ENCODE measurements around the gene TFCP2L1.

DNA sequence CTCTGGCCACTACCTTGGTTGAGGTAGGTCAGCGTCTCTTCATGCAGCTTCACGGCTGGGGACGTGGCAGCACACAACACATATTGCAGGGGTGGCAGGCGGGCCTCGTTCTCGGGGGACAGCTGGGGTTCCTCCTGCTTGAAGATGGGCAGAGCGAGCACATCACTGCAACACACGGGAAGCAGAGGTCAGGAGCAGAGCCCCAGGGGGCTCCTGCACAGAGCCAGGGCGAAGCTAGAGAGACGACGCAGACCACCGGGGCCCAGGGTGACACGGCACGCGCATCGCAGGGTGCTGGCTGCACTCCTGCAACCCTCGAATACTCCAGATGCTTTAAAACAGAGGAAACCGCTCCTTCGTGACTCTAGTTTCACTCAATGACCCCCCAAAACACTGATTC is 3.9 kb downstream of the TFCP2L1 start:
- TF ChIP-seq, protein P1, sequence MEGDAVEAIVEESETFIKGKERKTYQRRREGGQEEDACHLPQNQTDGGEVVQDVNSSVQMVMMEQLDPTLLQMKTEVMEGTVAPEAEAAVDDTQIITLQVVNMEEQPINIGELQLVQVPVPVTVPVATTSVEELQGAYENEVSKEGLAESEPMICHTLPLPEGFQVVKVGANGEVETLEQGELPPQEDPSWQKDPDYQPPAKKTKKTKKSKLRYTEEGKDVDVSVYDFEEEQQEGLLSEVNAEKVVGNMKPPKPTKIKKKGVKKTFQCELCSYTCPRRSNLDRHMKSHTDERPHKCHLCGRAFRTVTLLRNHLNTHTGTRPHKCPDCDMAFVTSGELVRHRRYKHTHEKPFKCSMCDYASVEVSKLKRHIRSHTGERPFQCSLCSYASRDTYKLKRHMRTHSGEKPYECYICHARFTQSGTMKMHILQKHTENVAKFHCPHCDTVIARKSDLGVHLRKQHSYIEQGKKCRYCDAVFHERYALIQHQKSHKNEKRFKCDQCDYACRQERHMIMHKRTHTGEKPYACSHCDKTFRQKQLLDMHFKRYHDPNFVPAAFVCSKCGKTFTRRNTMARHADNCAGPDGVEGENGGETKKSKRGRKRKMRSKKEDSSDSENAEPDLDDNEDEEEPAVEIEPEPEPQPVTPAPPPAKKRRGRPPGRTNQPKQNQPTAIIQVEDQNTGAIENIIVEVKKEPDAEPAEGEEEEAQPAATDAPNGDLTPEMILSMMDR (IDR thresholded peaks at IDR 0.05), result no peak
- TF ChIP-seq ZNF121 (CRISPR knock-in tag; IDR thresholded peaks at IDR 0.05) (no peak), FOXP1 (CRISPR knock-in tag; IDR thresholded peaks at IDR 0.05; ENCODE audit: borderline replicate concordance) (no peak), HMGA2 (CRISPR knock-in tag; IDR thresholded peaks at IDR 0.05) (no peak), NR1H2 (CRISPR knock-in tag; IDR thresholded peaks at IDR 0.05) (no peak), KAT7 (CRISPR knock-in tag; IDR thresholded peaks at IDR 0.05; ENCODE audit: borderline replicate concordance) (no peak), ESRRA (CRISPR knock-in tag; IDR thresholded peaks at IDR 0.05; ENCODE audit: borderline replicate concordance) (no peak)
- TF ChIP-seq, protein P2, sequence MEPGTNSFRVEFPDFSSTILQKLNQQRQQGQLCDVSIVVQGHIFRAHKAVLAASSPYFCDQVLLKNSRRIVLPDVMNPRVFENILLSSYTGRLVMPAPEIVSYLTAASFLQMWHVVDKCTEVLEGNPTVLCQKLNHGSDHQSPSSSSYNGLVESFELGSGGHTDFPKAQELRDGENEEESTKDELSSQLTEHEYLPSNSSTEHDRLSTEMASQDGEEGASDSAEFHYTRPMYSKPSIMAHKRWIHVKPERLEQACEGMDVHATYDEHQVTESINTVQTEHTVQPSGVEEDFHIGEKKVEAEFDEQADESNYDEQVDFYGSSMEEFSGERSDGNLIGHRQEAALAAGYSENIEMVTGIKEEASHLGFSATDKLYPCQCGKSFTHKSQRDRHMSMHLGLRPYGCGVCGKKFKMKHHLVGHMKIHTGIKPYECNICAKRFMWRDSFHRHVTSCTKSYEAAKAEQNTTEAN (CRISPR knock-in tag; IDR thresholded peaks at IDR 0.05), result no peak
- TF ChIP-seq, protein P3, sequence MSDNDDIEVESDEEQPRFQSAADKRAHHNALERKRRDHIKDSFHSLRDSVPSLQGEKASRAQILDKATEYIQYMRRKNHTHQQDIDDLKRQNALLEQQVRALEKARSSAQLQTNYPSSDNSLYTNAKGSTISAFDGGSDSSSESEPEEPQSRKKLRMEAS (CRISPR knock-in tag; IDR thresholded peaks at IDR 0.05), result no peak
- TF ChIP-seq, protein P4, sequence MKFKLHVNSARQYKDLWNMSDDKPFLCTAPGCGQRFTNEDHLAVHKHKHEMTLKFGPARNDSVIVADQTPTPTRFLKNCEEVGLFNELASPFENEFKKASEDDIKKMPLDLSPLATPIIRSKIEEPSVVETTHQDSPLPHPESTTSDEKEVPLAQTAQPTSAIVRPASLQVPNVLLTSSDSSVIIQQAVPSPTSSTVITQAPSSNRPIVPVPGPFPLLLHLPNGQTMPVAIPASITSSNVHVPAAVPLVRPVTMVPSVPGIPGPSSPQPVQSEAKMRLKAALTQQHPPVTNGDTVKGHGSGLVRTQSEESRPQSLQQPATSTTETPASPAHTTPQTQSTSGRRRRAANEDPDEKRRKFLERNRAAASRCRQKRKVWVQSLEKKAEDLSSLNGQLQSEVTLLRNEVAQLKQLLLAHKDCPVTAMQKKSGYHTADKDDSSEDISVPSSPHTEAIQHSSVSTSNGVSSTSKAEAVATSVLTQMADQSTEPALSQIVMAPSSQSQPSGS (CRISPR knock-in tag; IDR thresholded peaks at IDR 0.05; ENCODE audit: borderline replicate concordance, low read depth), result no peak
